ENCODE data around the gene BCL7C.

The BCL7C gene

DNA sequence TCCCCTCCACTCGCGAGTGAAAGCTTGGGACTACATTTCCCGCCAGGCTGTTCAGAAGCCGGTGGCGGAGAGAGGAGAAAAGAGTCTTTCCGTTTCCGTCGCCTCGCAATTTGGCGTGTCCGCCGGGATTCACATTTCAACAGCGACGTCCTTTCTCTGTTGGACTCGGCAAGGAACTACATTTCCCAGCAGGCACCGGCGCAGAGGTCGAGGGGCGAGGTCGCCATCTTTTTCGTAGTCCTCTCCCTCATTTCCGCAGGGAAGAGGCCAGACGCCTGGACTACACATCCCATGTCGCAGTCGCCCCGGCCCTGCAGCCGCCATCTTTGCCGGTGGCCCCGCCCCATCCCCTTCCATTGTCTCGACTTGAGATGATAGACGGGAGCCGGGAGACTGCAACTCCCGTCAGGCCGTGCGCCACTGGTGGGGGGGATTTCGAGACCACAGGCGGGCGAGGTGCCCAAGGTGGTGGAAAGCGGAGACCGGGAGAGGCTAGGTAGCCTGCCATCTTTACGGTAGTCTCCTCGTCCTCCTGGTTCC lies 28.6 kb upstream of the BCL7C start:
- peak; percentile 99 for DNase-seq

- peak; percentile 85 for DNase-seq
Observed at GRCh38 chr16:30921748-30922419, 28.0 kb upstream of the BCL7C start.

- DNase-seq = no peak
Observed at GRCh38 chr16:30921459-30921747, 27.5 kb upstream of the BCL7C start.

DNA sequence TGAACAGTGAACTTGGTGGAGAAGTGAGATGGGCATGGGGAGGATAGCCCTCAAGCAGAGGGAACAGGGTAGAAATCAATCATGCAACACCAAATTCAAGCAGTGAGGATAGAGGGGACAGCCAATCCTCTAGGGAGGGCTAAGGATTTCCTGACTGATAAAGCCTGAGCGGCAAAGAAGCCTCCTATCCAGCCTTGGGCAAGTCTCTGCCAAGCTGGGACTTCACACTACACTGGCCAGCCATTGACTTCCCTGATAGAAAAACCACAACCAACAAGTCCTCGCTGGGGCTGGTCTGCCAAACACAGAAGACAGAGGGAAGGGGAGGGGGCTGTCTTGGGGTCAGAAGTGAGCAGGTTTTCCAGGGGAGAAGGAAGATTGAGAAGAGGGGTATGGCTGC lies 27.0 kb upstream of the BCL7C start:
- DNase-seq = no peak

- no peak for DNase-seq
Observed at GRCh38 chr16:30918614-30919013, 24.7 kb upstream of the BCL7C start.

GRCh38 chr16:30914830-30915229 lies 21.0 kb upstream of the BCL7C start:
- no peak for DNase-seq

DNA sequence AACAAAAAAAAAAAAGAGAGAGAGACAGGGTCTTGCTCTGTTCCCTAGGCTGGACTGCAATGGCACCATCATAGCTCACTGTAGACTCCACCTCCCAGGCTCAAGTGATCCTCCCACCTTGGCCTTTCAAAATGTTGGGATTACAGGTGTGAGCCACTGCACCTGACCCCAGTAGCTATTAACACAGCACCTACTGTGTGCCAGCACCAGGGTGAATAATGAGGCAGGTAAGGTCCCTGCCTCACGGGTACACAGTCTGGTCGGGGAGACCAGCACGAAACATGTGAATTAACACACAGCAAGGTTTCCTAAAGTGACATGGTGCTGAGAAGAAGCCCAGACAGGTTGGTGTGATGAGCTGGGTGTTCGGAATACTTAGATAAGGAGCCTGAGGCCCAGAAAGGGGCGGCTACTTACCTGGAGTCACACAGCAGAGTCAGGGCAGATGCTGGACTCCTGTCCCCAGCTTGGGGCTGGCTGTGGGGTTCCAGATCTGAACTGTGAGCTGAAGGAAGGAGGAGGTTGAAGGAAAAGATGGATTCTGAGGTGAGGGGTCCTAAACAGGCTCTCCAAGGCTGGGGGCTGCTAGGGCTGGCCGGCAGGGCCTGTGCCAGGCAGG lies 19.0 kb upstream of the BCL7C start:
- DNase-seq = no peak

DNA sequence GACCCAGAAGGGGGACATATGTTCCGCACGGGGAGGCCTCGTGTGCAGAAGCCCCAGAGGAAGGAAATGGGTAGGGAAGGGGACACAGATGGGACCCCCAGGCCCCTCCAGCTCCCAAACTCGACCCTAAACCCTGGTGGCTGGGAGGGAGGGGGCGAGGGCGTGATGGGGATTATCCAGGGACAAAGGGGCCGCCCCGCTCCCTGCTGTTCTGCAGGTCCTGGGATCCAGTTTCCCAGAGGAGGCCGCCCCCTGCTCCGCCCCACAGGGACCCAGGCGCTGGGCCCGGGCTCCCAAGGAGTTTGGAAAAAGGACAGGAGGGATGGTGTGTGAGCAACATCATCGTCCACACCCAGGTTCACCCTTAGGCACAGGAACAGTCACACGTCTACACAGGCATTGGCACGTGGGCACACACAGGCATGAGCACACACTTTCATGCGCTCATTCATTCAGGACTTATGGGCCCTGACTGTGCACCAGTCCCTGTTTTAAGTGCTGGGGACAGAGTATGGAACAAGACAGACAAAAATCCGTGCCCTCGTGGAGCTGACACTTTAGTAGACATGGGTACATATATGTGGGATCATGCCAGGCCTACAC lies 16.7 kb upstream of the BCL7C start:
- no peak for DNase-seq

DNA sequence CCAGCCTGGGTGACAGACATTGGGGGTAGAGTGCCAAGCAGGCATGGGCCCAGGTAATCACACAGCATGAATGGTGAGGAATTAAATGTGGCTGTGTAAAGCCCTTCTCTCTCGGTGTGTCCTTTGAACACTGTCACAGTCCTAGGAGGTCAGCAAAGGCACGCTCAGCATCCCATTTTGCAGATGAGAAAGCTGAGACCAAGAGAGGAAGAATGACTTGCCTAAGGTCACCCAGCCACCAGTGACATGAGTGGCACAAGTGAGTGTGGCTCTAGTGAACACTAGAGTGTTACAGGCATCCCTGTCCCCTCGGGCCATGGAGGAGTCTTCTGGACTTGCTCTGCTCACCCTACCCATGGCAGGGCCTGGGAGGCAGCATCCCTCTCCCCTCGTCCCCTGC lies 13.2 kb upstream of the BCL7C start:
- no peak for DNase-seq

DNA sequence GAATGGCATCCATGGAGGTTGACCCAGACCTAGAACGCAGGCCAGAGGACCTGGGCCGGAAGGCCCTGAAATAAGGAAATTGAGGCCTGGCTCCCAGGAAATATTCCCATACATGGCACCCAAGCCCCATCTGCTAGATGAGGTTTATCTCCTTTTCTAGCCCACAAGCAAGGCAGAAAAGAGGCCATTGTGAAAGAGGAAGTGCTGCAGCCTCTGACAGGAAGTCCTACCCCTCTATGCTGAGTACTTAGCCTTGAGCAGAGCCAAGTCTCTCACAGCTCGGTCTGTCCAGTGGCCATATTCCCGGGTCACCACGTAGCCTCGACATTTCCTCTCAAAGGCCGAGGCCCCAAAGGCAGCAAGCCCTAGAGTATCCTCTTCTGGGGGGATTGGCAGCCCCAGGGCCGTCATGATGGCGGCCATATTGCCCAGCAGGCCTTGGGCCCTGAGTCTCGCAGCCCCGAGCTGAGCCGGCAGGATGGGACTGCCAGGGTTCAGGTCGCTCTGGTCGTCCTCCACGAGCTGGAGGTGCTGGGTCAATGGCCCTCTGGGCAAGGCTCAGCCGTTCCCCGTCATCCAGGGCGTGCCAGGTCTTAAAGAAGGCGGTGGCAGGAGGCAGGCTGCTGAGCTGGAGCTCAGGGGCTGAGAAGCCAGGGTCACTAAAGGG lies 10.4 kb upstream of the BCL7C start:
- DNase-seq = peak; percentile 27

DNA sequence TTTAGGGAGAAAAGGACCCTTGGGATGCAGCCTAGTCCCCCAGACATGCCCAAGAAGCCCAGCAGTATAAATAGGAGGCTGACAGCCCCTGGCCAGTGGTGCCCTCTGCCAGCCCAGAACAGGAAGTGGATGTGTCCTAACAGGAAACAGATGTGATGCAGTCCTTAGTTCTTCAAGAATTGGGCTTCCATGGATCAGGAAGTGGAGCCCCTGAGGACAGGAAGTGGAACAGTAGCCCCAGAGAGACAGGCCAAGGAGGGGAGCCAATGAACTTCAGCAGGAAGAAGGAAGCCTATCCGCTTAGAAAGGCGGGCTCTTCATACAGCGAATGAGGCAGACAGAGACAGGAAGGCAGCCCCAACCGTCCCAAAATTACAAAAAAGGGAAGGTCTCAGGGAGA lies 9.7 kb upstream of the BCL7C start:
- DNase-seq = peak; percentile 87

DNA sequence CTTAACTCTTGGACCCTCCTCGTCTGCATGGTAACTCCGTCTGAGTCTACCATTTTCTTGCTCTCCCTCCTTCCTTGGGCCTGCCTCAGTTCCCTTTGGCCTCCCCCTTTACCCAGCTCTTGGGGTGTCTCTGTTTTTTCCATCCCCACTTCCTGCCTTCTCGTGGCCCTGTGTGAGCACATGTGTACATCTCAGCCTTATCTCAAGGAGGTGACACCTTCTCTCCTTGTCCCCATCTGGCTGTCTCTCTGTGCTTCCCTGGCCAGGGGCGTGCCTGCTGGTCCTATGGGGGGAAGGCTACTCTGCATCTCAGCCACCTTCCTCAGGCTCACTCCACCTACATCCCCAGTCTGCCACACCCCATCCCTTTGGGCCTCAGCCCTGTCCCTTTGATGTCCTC lies 9.1 kb upstream of the BCL7C start:
- no peak for DNase-seq

GRCh38 chr16:30902029-30902972 lies 8.4 kb upstream of the BCL7C start:
- DNase-seq = peak; percentile 87

DNA sequence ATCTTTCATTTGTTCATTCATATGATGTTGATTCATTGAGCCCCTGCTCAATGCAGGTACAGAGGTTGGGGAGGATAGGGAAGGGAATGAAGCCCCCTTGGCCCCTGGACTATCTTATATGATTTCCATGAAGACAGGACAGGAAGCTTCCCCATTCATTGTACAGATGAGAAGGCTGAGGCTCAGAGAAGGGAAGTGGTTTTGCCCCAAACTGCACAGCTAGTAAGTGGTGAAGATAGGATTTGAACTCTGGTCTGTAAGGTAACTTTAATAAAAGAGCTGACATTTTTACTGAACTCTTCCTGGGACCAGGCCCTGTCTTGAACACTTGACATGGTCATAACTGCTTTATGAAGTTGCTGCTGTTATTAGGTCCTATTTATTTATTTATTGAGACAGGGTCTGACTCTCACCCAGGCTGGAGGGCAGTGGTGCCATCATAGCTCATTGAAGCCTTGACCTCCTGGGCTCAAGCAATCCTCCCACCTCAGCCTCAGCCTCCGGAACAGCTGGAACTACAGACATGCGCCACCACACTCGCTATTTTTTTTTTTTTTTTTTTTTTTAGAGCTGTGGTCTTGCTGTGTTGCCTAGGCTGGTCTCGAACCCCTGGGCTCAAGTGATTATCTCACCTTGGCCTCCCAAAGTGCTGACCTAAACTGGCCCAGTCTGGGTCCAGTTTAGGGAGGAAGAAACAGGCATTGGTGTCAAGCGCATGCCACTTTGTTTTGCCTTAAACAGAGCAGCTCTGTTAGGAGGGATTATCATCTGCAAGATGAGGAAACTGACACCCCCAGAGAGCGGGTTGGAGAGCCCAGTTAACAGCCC lies 7.5 kb upstream of the BCL7C start:
- no peak for DNase-seq

- no peak for DNase-seq
Observed at GRCh38 chr16:30900588-30900987, 6.7 kb upstream of the BCL7C start.

- DNase-seq = no peak
Observed at GRCh38 chr16:30899794-30900193, 5.9 kb upstream of the BCL7C start.

- peak; percentile 89 for DNase-seq
Observed at GRCh38 chr16:30896889-30897733, 3.2 kb upstream of the BCL7C start.

GRCh38 chr16:30896261-30896888 lies 2.5 kb upstream of the BCL7C start, which contains the start of gene CTF1:
TSS of gene CTF1 (plus strand) at chr16:30896614. CDS start at chr16:30896644, 30 bp downstream.
- DNase-seq = no peak

DNA sequence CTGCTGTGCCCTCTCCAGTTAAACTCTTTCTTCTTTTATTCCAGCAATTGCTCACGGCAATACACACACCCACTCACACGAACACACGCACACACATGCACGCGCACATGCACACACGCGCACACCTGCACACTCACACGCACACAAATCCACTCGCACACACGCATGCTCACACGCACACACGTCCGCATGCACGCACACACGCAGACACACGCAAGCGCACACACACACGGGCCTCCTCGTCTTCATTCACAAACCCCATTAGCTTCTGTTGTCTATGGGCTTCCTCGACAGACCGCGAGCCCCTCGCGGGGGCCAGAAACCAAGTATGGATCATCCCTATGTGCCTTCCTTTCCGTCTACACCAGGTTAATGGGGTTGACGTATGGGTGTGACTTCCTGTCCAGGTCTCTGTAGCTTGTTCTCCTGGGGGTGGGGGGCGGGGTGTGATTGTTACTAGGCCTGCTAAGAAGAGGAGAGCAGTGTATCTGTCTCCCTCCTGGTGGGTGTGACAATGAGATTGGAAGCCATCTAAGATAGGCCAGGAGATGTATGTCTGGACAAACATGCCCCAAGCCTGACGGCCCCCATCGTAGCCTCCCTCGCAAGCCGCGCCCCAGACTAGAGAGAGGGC lies 1.9 kb upstream of the BCL7C start:
- no peak for DNase-seq
